ENCODE measurements around the gene TFPT. TPM values are rescaled to one million over a fixed set of nuclear protein-coding genes. Genes with fewer than 3 reads are reported as not detected.

The TFPT gene
- total RNA-seq, 1 experiment from 2014 or later: 26.6 TPM

DNA sequence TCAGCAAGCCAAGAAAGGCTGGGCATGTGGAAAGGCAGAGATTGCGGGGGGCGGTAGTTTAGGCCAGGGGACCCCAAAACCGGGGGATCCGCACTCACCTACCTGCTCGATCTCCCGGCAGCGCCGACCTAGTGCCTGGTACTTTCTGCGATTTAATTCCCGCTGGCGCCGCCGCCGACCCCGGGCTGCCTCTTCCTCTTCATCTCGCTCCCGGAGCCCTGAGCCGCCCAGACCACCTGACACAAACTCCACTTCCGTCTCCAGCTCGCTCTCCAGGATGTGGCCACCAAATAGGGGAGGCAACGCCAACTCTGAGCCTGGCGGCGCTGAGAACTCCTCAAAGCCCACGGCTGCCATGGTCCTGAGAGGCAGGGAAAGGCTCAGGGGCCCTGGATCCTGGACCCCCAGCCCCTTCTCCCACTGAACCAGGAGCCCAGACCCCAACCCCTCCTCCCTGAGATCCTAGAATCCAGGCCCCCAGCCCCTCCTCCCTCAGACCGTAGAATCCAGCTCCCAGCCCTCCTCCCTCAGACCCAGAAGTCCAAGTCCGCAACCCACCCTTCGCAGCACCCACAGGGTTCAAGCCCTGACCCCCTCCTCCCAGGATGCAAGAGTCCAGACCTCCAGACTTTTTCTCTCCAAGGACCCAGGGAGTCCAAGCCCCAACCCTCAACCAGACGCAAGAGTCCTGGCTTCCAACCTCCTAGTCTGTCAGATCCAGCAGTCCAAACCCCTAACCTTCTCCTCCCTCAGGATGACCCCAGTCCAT, 933 bp downstream of the TFPT start:
- no peak overlapping the region for H2BK120ac ChIP-seq (ENCODE audit: low read depth, low read length, poor library complexity, severe bottlenecking)
- H3K4me1 ChIP-seq (ENCODE audit: insufficient read depth, low read length): no peaks in the 10 kb centered on the region; the same call in 1 of the 2 replicates
- Mint-ChIP-seq H3K27ac (peak overlapping the region; percentile 93 to 99 (median 94)), H3K36me3 (ENCODE audit: insufficient read depth in 1 of 3, low read depth in 3 of 3) (peaks cover 15 to 51% (median 49%) of the 10 kb centered on the region in 3 experiments), H3K4me1 (peaks cover 9 to 18% of the 10 kb centered on the region in 2 experiments), H3K9me3 (peaks cover 2 to 7% of the 10 kb centered on the region in 2 experiments; a peak in 4 of 5 replicates), H3K4me3 (peak overlapping the region; percentile 82 to 94), H3K27me3 (ENCODE audit: low read depth) (peaks cover 1% of the 10 kb centered on the region)
- H3K56ac ChIP-seq (ENCODE audit: insufficient read length, low read depth, low read length): no peak overlapping the region
- H3K27me3 ChIP-seq (ENCODE audit: insufficient read depth, low read length): no peaks in the 10 kb centered on the region
- H3K4me2 ChIP-seq (ENCODE audit: insufficient read depth, insufficient read length, low read length): peak overlapping the region; percentile 85
- no peaks in the 10 kb centered on the region; the same call in 1 of the 2 replicates for H3K79me2 ChIP-seq (ENCODE audit: insufficient read depth, low read length)
- peaks cover 7% of the 10 kb centered on the region for H3K23me2 ChIP-seq (ENCODE audit: insufficient read length, low read depth, low read length, poor library complexity, severe bottlenecking)
- H4K8ac ChIP-seq (replicated peaks; ENCODE audit: insufficient read length, low read depth, low read length): no peak overlapping the region
- H4K5ac ChIP-seq (ENCODE audit: insufficient read length, low read depth, low read length): no peak overlapping the region
- no peak overlapping the region for H3K4ac ChIP-seq (ENCODE audit: low read depth, low read length)
- no peak for DNase-seq
- no peak overlapping the region for H2BK12ac ChIP-seq (ENCODE audit: insufficient read length, low read depth, low read length)
- no peaks in the 10 kb centered on the region for H3K9me3 ChIP-seq (ENCODE audit: control insufficient read depth, low read depth, low read length)
- H4K20me1 ChIP-seq (ENCODE audit: control insufficient read depth, insufficient read depth, insufficient read length): no peaks in the 10 kb centered on the region
- no peak overlapping the region for H2AFZ ChIP-seq (ENCODE audit: low read length)
- no peak overlapping the region for H2BK15ac ChIP-seq (ENCODE audit: low read depth, low read length)
- WGBS (ENCODE audit: extremely low coverage, insufficient read length, low lambda C conversion rate): no CpG with 5 or more reads among the region's 28 CpGs
- no peak overlapping the region for H3K14ac ChIP-seq (ENCODE audit: insufficient read depth, low read length)
- no peak overlapping the region for H3K23ac ChIP-seq (ENCODE audit: insufficient read length, low read depth, low read length)
- H3T11ph ChIP-seq (ENCODE audit: low read length): no peak overlapping the region
- H3K9ac ChIP-seq (ENCODE audit: extremely low read depth, insufficient read length, low read length): peak overlapping the region; percentile 5
- no peak overlapping the region for H2BK20ac ChIP-seq (ENCODE audit: low read depth, low read length, poor library complexity, severe bottlenecking)
- no peak overlapping the region for H3K18ac ChIP-seq (ENCODE audit: insufficient read length, low read depth, low read length)
- no peak overlapping the region for H2BK5ac ChIP-seq (ENCODE audit: insufficient read length, low read length)
- H4K91ac ChIP-seq (ENCODE audit: insufficient read length, low read depth, low read length): no peak overlapping the region
- H2AK5ac ChIP-seq (ENCODE audit: insufficient read length, low read length): no peak overlapping the region
- TF ChIP-seq, protein P1, sequence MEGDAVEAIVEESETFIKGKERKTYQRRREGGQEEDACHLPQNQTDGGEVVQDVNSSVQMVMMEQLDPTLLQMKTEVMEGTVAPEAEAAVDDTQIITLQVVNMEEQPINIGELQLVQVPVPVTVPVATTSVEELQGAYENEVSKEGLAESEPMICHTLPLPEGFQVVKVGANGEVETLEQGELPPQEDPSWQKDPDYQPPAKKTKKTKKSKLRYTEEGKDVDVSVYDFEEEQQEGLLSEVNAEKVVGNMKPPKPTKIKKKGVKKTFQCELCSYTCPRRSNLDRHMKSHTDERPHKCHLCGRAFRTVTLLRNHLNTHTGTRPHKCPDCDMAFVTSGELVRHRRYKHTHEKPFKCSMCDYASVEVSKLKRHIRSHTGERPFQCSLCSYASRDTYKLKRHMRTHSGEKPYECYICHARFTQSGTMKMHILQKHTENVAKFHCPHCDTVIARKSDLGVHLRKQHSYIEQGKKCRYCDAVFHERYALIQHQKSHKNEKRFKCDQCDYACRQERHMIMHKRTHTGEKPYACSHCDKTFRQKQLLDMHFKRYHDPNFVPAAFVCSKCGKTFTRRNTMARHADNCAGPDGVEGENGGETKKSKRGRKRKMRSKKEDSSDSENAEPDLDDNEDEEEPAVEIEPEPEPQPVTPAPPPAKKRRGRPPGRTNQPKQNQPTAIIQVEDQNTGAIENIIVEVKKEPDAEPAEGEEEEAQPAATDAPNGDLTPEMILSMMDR (conservative IDR thresholded peaks at IDR 0.05): no peak
- no peak overlapping the region for H3K27ac ChIP-seq (ENCODE audit: insufficient read length, low read depth, low read length)
- H3K79me1 ChIP-seq (ENCODE audit: insufficient read depth, low read depth, low read length, poor library complexity, severe bottlenecking): peaks cover 7% of the 10 kb centered on the region

Measured in H9 (cell line).